ENCODE measurements around the gene GNG14.

DNA sequence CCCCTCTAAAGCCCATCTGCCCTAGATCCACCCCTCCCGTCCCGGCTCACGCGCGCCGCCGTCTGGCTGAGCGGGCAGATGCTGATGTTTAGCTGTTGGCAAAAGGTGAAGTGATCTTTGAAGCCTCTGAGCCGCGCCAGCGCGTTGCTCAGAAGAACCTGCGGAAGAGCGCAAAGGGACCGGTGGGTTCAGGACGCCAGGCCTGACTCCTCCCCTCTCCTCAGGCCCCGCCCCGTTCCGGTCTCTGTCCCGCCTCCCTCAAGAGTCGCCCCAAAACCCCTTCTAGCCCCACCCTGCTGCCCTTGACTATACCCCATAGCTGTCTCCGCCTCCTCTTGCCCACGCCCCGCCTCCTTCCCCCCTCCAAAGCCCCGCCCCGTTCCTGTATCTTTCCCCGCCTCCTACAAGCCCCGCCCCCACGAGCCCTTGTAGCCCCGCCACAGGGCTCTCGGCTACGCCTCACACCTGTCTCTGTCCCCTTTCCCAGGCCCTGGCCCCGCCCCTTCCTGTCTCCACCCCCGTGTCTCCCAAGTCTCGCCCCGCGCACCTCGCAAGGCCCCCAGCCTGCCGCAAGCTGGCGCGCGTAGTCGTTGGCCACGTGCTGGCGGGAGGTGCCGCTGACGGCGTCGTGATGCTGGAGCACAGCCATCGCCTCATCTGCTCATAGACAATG lies 30.8 kb upstream of the GNG14 start:
- TF ChIP-seq, protein P1, sequence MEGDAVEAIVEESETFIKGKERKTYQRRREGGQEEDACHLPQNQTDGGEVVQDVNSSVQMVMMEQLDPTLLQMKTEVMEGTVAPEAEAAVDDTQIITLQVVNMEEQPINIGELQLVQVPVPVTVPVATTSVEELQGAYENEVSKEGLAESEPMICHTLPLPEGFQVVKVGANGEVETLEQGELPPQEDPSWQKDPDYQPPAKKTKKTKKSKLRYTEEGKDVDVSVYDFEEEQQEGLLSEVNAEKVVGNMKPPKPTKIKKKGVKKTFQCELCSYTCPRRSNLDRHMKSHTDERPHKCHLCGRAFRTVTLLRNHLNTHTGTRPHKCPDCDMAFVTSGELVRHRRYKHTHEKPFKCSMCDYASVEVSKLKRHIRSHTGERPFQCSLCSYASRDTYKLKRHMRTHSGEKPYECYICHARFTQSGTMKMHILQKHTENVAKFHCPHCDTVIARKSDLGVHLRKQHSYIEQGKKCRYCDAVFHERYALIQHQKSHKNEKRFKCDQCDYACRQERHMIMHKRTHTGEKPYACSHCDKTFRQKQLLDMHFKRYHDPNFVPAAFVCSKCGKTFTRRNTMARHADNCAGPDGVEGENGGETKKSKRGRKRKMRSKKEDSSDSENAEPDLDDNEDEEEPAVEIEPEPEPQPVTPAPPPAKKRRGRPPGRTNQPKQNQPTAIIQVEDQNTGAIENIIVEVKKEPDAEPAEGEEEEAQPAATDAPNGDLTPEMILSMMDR (IDR thresholded peaks at IDR 0.05): no peak
- TF ChIP-seq POLR2A (IDR thresholded peaks at IDR 0.05): no peak
